ENCODE measurements around the gene ADD2.

Gene ADD2

GRCh38 chr2:70673041-70673647, 94.9 kb downstream of the ADD2 start:
- DNase-seq (ENCODE audit: low spot score) = no peak

DNA sequence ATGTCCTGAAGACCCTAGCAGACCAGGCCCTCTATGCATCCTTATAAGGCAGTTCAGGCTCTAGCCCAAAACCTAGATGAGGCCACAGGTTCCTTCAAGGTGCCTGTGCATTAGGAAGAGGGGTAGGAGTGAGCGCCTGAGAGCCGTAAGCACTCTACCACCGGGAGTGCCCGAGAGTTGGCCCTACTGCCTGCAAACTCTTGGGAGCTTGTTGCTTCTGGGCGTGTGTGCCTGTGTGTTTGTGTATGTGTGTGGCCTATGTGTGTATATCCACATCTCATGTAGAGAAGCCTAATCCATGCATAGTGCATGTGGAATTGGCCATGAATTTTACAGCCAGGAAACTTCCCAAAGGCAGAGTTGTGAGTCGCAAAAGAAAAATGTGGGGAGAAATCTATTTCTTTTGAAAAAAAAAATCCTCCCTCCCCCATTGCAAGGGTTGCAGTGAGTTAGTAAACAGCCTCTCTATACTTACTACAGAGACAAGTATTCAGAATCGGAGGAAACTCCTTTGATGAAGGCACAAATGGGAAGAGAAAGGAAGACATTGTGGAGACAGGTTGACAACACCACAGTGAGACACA, 96.8 kb downstream of the ADD2 start:
- DNase-seq (ENCODE audit: low spot score) = no peak

DNA sequence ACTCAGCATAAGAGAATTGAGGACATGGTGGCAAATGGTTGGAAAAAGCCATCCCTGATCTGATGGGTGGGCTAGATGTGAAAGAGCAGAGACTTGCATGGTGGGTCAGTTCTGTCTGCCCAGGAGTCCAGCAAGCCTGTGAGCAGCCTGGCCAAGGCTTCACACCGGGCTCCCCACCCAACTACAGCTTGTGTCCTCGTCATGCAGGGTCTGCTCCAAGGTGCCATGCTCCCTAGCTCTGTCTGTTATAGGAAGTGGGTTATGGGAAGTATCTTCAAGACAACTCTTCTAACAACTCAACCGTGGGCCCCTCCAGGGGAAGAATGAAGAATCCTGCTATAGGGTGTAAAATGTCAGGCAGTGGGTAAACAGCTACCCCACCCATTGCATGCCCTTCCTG, 97.4 kb downstream of the ADD2 start:
- DNase-seq (ENCODE audit: low spot score) = no peak

GRCh38 chr2:70670202-70670601, 97.8 kb downstream of the ADD2 start:
- DNase-seq (ENCODE audit: low spot score) = no peak

- DNase-seq (ENCODE audit: low spot score) = no peak
These were observed 99.1 kb downstream of the ADD2 start for GRCh38 chr2:70668911-70669310.

- DNase-seq (ENCODE audit: low spot score) = peak; percentile 78
These were observed 99.6 kb downstream of the ADD2 start for GRCh38 chr2:70668432-70668831.

GRCh38 chr2:70664525-70664924, 103.5 kb downstream of the ADD2 start:
- DNase-seq (ENCODE audit: low spot score) = no peak

DNA sequence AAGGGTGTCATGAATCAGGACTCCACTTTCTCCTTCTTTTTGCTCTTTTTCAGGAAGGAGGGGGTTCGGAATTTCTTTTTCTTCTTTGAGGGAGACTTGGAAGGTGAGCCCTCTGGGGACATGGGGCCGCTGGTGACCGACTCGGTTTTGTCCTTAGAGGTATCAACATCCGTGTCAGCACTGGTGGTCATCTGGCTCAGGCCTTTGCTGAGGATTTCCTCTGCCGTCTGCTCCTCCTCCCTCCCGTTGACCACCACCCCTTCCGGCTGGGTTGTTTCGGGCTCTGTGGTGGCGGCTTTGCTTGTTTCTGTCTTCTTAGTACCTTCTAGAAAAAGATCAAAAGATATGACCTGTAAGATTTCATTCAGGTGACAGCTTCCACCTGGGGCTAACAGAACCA, 104.6 kb downstream of the ADD2 start:
- no peak for DNase-seq (ENCODE audit: low spot score)

DNA sequence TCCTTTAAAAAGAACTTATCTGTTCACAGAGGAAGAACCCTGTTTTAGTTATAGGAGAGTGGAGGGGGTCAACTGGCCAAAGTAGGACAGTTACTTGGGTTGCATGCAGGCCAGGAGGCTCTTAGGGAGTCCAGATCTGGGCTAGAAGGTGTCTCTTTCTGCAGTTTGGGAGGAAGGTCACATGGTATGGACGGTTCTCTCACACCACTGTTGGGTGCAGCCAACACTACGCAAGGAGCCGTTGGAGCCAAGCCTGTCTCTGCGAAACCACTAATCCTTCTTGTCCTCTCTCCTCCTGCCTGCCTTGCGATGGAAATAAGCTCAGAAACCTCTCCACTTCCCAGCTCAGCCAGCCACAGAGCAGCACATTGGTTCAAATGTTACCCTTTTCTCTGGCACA, 108.4 kb downstream of the ADD2 start:
- DNase-seq (ENCODE audit: low spot score) = no peak

DNA sequence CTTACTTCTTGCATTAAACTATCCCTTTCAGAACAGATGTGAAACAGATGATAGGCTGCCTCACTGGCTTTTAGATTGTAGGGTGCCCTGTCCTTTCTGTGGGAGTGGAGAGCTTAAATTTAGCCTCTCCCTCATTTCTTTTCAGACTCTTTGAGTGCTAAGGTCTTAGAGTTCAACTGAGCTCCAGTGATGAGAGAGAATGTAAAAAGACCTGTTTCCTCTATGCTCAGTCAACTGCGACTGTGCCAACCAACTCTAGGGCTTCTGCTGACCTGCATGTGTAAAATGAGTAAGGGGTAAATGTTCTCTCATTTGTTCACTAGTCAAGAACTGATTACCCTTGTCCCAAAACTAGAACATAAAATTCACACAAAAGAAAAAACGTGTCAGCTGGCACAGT, 109.5 kb downstream of the ADD2 start:
- DNase-seq (ENCODE audit: low spot score) = no peak

DNA sequence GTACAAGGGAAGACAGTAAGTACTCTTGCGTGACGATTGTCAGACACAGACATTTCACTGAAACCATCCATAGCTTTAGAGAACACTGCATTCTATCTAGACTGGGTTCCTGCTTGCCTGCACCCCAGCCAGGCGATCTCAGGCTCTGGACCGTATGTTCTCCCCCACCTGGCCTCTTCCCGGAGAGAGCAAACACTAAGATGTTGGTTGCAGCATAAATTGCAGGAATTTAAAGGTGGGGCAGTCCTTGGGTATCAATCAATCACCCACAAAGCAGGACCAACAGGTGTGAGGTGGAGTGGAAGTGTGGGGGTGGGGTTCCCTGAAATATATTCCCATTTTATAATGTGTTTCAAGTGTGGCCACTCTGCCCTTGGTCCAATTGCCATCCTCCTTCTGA, 110.8 kb downstream of the ADD2 start:
- DNase-seq (ENCODE audit: low spot score) = no peak

DNA sequence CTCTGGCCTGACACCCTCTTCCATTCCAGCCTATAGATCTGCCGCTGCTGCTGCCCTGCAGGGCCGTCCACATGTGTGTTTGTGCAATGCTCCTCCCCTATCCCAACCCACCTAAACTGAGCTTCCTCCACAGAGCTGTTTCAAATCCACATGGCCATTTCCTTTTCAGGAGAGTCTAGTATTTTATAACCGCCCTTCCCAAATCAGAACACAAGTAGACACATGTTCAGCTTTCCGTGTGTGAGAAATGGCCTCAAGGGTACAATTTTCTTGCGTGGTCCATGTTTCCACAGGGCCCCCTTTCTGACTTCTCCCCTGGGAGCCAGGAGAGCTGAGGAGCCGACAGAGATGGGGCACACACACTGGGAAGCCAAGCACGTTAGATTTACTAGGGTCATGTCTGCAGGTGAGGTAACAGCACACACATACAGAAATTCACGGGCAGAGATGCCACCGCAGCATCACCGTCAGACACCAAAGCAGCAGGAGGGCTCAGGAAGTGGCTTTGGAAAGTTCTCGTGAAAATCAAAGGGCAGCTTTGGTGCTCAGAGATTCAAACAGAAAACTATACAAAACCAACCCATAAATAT, 111.5 kb downstream of the ADD2 start:
- DNase-seq (ENCODE audit: low spot score) = no peak

DNA sequence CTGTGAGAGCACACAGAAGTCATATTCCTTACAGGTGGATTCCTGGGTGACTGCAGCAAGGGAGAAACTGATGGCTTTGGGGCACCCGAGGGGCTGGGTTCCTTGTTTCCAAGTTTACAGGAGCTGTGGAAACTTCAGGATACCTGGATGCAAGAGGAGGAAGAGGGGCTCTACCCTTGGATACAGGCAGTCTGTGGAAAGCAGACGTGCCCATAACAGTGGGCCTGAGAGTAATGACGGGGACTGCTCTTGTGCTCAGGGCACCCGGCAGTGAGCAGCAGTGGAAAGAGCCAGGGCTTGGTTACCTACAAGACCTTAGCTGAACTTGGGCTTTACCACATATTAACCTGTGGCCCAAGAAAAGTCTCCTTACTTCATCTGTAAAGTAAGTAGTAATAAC, 112.2 kb downstream of the ADD2 start:
- no peak for DNase-seq (ENCODE audit: low spot score)

- DNase-seq (ENCODE audit: low spot score) = peak; percentile 29
These were observed 112.8 kb downstream of the ADD2 start for GRCh38 chr2:70655211-70655610.

DNA sequence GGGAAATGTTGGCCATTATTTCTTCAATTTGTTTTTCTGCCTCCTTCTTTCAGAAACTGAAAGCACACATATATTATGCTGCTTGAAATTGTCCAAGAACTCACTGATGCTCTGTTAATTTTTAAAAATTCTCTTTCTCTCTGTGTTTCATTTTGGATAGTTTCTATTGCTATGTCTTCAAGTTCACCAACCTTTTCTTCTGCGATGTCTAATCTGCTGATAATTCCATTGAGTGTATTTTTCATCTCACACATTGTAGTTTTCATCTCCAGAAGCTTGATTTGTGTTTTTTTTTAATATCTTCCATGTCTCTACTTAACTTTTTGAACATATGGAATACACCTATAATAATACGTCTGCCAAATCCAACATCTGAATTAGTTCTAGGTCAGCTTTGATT, 116.3 kb downstream of the ADD2 start:
- no peak for DNase-seq (ENCODE audit: low spot score)

DNA sequence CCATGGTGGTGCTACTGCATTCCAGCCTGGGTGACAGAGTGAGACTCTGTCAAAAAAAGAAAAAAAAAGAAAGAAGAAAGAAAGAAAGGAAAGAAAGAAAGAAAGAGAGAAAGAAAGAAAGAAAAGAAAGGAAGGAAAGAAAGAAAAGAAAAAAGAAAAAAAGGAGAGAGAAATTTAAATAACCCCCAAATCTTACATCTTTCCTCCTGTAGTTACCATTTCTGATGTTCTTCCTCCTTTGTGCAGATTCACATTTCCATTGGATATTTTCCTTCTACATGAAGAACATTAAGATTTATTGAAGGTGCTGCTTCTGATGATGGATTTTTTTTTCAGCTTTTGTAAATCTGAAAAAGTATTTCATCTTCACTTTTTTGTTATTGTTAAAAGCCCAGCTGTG, 117.0 kb downstream of the ADD2 start:
- no peak for DNase-seq (ENCODE audit: low spot score)

- DNase-seq (ENCODE audit: low spot score) = no peak
These were observed 119.0 kb downstream of the ADD2 start for GRCh38 chr2:70648961-70649360.

DNA sequence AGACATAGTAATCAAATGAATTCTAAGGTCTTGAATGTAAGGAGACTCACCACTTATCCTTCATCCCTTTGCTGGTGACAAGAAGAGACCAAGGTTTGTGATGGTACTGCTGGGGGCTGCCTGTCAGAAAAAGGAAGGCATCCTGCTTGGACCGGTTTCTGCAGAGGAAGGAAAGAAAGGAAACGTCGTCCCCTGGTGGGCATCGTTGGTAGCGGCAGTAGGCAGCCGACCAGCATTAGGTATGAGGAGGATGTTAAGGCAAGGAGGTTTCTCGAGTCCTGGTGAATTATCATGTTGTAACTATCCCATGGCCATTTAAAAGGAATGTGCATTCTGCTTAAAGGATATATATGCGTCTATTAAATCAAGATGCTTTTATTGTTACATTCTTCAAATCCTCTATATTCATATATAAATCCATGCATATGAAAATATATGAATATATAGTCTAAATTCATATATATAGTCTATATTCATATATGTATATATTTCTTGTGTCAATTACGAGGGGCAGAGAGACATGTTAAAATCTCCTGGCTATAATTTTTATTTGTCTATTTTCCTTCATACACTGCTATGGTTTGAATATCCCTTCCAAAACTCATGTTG, 120.0 kb downstream of the ADD2 start:
- DNase-seq (ENCODE audit: low spot score) = peak; percentile 52

DNA sequence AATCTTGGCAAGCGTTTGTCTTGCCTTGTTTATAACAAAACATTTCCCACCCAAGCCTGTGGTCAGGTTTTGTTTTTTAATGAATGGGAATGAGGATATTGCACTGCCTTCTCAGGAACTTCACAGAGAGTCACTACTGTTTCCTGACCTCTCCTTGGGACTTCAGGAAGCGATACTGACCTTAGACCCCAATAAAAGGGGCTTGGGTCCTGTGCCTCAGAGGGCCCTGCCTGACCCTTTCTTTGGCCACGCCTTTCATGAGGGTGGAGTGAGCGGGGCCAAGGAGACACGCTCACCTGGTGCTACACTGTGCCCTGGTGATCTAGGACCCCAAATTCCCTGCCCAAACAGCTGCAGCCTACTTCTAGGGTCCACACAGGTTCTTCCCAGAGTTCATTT, 121.6 kb downstream of the ADD2 start:
- no peak for DNase-seq (ENCODE audit: low spot score)

- no peak for DNase-seq (ENCODE audit: low spot score)
These were observed 122.1 kb downstream of the ADD2 start for GRCh38 chr2:70645733-70646419.

DNA sequence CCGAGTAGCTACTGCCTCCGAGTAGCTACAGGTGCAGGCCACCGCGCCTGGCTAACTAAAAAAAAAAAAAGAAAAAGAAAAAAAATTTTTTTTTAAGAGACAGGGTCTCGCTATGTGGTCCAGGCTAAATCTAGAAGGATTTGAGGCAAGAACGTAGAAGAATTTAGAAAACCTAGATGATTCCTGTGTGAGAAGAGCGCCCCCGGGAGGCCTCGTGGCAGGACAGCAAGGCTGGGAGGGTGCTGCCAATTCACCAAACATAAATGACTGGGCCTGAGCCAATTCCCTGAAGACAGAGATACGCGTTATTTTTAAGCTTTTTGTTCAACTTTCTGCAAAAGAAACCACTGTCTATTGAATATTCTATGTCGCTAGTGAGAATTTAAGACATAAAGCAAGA, 124.3 kb downstream of the ADD2 start:
- peak; percentile 9 for DNase-seq (ENCODE audit: low spot score)

DNA sequence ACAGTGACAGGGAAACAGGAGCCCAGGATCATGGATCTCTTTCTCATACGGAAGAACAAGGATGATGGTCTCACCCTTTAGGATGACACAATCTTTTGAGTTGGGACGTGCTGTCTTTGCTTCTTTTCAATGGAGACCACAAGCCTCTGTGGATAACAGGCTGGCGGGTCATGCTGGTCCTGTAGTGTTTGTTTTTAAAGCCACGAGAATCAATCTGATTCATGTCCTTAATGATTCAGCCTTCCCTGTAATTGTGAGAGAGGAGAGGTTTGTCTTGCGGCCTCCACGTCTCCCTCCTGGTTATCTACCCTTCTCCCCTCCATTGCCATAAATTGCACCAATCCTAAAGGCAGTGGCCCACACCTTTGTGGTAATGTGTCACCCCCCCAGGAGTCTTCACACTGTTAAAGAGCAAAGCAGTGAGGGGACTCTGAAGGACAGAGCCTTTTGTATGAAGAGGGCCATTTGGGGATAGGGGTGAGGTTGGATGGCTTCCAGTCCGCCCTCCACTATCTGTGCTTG, 126.7 kb downstream of the ADD2 start:
- no peak for DNase-seq (ENCODE audit: low spot score)
